Measurements from ENCODE around the gene SCEL.
"Not testable (repeated sequence)": the region's sequence is repeated elsewhere in the genome, so short reads cannot be mapped to it uniquely, and the experiment has no call there.

Gene SCEL

DNA sequence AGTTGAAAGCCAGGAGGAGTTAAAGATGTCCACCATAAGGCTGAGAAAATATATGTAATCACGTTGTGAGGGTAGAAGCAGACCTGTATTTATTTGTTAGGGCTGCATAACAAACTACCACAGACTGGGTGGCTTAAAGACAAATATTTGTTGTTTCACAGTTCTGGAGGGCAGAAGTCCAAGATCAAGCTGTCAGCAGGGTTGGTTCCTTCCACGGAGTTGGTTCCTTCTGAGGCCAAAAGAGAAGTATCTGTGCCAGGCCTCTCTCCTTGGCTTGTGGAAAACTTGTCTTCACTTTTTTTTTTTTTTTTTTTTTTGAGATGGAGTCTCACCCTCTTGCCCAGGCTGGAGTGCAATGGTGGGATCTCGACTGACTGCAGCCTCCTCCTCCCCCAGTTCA, 88.3 kb downstream of the SCEL start:
- FAIRE-seq, result no peak

DNA sequence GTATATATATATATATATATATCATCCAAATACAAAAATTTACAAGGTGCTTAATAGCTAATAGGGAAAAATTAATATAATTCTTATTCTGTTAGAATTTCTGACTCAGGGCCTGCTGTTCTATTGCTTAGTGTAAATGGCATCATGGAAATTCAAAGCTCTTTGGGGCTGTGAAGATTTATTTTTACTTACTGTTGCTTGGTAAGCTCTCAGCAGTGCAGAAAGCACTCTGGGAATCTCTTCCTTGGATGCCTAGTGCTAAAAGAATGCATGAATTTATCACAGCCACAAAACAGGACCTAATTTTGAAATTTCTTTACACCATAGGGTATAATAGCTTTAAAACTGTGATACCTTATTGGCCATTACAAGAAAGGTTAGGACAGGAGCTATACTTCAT, 92.7 kb downstream of the SCEL start:
- FAIRE-seq (no peak), DNase-seq (ENCODE audit: extremely low spot score, insufficient read length, low read depth) (no peak)

More for the DNA sequence above, 88.3 kb downstream of the SCEL start:
- no peak for DNase-seq (ENCODE audit: extremely low spot score, insufficient read length, low read depth)

GRCh38 chr13:77637588-77637987, 102.1 kb downstream of the SCEL start:
- FAIRE-seq, result no peak
- no peak for DNase-seq (ENCODE audit: extremely low spot score, insufficient read length, low read depth)

DNA sequence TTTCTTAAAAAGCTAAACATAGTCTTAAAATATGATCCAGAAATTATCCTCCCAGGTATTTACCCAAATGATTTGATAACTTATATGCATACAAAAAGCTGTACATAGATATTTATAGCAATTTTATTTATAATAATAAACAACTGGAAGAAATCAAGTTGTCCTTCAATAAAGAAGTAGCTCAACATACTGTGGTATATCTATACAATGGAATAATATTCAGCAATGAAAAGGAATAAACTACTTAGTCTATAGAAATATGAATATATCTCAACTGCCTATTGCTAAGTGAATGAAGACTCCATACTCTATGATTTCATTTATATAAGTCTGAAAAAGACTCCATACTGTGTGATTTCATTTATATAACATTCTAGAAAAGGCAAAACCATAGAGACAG, 114.9 kb downstream of the SCEL start:
- DNase-seq (ENCODE audit: extremely low spot score, insufficient read length, low read depth) (no peak), FAIRE-seq (no peak)

DNA sequence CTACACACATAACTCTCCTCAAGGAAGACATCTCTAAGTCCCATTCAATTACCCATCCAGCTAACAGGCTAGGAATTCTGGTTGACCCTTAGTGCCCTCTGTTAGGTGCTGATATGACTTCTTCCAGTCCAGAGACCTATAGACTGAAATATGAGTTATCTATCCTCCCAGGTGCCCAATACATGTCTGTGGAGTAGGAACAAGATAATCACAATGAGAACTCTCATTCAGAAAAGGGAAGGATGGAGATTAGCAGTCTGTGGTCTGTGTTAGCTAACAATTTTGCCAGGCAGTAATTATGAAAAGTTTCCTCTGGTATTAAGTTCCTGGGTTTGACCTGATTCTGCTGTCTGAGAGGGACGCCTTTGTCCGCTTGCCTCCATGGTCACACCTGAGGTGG, 117.8 kb downstream of the SCEL start:
- no peak for FAIRE-seq
- DNase-seq (ENCODE audit: extremely low spot score, insufficient read length, low read depth), result no peak

- not testable (repeated sequence) for FAIRE-seq; DNase-seq (ENCODE audit: extremely low spot score, insufficient read length, low read depth)
Observed at GRCh38 chr13:77660016-77660415, 124.5 kb downstream of the SCEL start.

GRCh38 chr13:77660841-77661250, 125.3 kb downstream of the SCEL start:
- FAIRE-seq (no peak), DNase-seq (ENCODE audit: extremely low spot score, insufficient read length, low read depth) (no peak)

DNA sequence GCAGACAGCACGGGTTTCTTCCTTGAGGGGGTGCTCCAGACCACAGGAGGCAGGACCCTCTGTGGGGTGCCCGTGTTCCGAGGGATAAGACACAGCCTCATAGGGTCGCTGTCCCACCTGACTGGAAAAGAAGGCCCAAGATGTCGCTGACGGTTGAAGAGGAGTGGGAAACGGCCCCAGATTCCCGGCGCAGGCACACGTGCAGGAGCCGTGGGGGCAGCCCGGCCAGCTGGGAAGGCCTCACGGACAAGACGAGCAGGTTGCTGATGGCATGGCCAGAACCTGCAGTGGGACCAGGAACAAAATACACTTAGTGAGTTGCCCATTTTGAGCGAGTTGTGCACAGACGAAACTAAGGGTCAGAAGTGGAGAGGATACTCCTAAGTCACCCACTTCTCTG, 126.8 kb downstream of the SCEL start:
- not testable (repeated sequence) for DNase-seq (ENCODE audit: extremely low spot score, insufficient read length, low read depth); FAIRE-seq

DNA sequence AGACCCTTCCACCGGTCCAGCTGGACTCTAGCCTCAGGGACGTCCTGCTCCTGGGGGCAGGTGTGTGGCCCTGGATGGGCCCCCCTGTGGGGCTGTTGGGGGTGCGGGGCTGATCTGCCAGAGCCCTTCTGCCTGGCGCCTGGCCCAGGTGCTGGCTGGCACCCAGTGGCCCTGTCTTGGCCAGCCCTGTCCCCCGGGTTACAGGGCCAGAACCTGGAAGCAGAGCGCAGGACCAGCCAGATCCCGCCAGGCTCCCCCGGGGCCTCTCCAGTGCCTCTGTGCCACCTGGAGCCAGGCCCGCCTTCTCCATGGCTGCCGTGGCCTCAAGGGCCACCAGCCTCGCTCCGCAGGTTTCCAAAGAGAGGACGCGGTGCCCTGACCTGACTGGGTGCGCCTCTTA, 127.3 kb downstream of the SCEL start:
- FAIRE-seq; DNase-seq (ENCODE audit: extremely low spot score, insufficient read length, low read depth): not testable (repeated sequence)

GRCh38 chr13:77674852-77675251, 139.3 kb downstream of the SCEL start:
- no peak for DNase-seq (ENCODE audit: extremely low spot score, insufficient read length, low read depth)
- FAIRE-seq, result no peak

GRCh38 chr13:77678691-77679235, 143.3 kb downstream of the SCEL start:
- DNase-seq (ENCODE audit: extremely low spot score, insufficient read length, low read depth) (no peak), FAIRE-seq (no peak)

- FAIRE-seq, result no peak
- no peak for DNase-seq (ENCODE audit: extremely low spot score, insufficient read length, low read depth)
Observed at GRCh38 chr13:77687799-77688198, 152.3 kb downstream of the SCEL start.

- DNase-seq (ENCODE audit: extremely low spot score, insufficient read length, low read depth), result no peak
- FAIRE-seq, result peak; percentile 39
Observed at GRCh38 chr13:77691871-77692270, 156.4 kb downstream of the SCEL start.

GRCh38 chr13:77692746-77693448, 157.4 kb downstream of the SCEL start:
- FAIRE-seq, result no peak
- DNase-seq (ENCODE audit: extremely low spot score, insufficient read length, low read depth), result no peak

- DNase-seq (ENCODE audit: extremely low spot score, insufficient read length, low read depth) (no peak), FAIRE-seq (no peak)
Observed at GRCh38 chr13:77693449-77693940, 158.0 kb downstream of the SCEL start.

Data from GM18507 (cell line).